HEK293T (cell line): ENCODE measurements around the gene SARM1.

Source experiments
- CTCF ChIA-PET: fragments of 350-600 bp; formaldehyde crosslinking; extraction: SDS; loops from one replicate; lab custom pipeline; 2021; ENCODE audit warnings: antibody characterized with exemption, inconsistent platforms; lab: Yijun Ruan, JAX
- POLR2A ChIA-PET: fragments of 350-600 bp; formaldehyde crosslinking; extraction: SDS; loops from one replicate; lab custom pipeline; 2020; ENCODE audit warnings: antibody characterized with exemption, inconsistent platforms; lab: Yijun Ruan, JAX
- DNase-seq: peaks from one replicate; pipeline ENCODE4 v3.0.0; 2012; ENCODE audit warnings: mixed read lengths; ENCODE audit errors: extremely low spot score
- ARNT ChIP-seq: fragments of 450-650 bp; IDR thresholded peaks from 2 replicates; pipeline ENCODE4 v1.6.1; 2017; ENCODE audit warnings: mild to moderate bottlenecking
- BHLHE40 ChIP-seq: fragments of 450-650 bp; IDR thresholded peaks from 2 replicates; pipeline ENCODE4 v1.6.1; 2016; ENCODE audit warnings: mild to moderate bottlenecking, moderate library complexity, borderline replicate concordance
- CTBP1 ChIP-seq: fragments of 450-650 bp; IDR thresholded peaks from 2 replicates; pipeline ENCODE4 v1.6.1; 2016; ENCODE audit warnings: borderline replicate concordance
- ELF4 ChIP-seq: fragments of 450-650 bp; IDR thresholded peaks from 2 replicates; pipeline ENCODE4 v1.6.1; 2017; ENCODE audit warnings: antibody characterized with exemption
- FOXA1 ChIP-seq: fragments of 450-650 bp; IDR thresholded peaks from 2 replicates; pipeline ENCODE4 v1.6.1; 2016; ENCODE audit warnings: mild to moderate bottlenecking
- FOXK2 ChIP-seq: fragments of 450-650 bp; IDR thresholded peaks from 2 replicates; pipeline ENCODE4 v1.6.1; 2016; ENCODE audit warnings: mild to moderate bottlenecking
- FOXM1 ChIP-seq: fragments of 450-650 bp; IDR thresholded peaks from 2 replicates; pipeline ENCODE4 v1.6.1; 2017; ENCODE audit warnings: mild to moderate bottlenecking, borderline replicate concordance
- HDGF ChIP-seq: fragments of 450-650 bp; IDR thresholded peaks from 2 replicates; pipeline ENCODE4 v1.6.1; 2017; ENCODE audit warnings: antibody characterized with exemption, borderline replicate concordance
- L3MBTL2 ChIP-seq: fragments of 450-650 bp; conservative IDR thresholded peaks from 2 replicates; pipeline ENCODE4 v1.6.1; 2016; ENCODE audit warnings: mild to moderate bottlenecking
- LEF1 ChIP-seq: fragments of 450-650 bp; IDR thresholded peaks from 2 replicates; pipeline ENCODE4 v1.6.1; 2017; ENCODE audit warnings: mild to moderate bottlenecking, borderline replicate concordance
- NFRKB ChIP-seq: fragments of 450-650 bp; IDR thresholded peaks from 2 replicates; pipeline ENCODE4 v1.6.1; 2016; ENCODE audit warnings: mild to moderate bottlenecking, moderate library complexity
- SP1 ChIP-seq: fragments of 450-650 bp; IDR thresholded peaks from 2 replicates; pipeline ENCODE4 v1.6.1; 2017
- SUZ12 ChIP-seq: fragments of 450-650 bp; IDR thresholded peaks from 2 replicates; pipeline ENCODE4 v1.6.1; 2016; ENCODE audit warnings: mild to moderate bottlenecking
- TARDBP ChIP-seq: fragments of 450-650 bp; IDR thresholded peaks from 2 replicates; pipeline ENCODE4 v1.6.1; 2016
- ZNF384 ChIP-seq: fragments of 450-650 bp; IDR thresholded peaks from 2 replicates; pipeline ENCODE4 v1.6.1; 2016
- TF ChIP-seq, protein P1 (sequence below): fragments of 450-650 bp; IDR thresholded peaks from 2 replicates; pipeline ENCODE4 v1.6.1; 2016

SARM1 gene

GRCh38 chr17:28346199-28346580 lies 25.3 kb upstream of the SARM1 start:
- ChIA-PET POLR2A (interaction anchor here (2.0 to 4.0 kb wide), 3 partner anchors 11 to 59 kb away, joined by 8 to 36 read pairs (median 18); partner anchors contain the start of genes IFT20, POLDIP2, SLC46A1 and TNFAIP1), CTCF (interaction anchor here (0.6 to 1.6 kb wide), 4 partner anchors 11 to 482 kb away, joined by 3 to 8 read pairs (median 3); partner anchors contain the start of genes IFT20 and TNFAIP1)
- no peak for TF ChIP-seq FOXK2
- DNase-seq: no peak

- no peak for DNase-seq
- ChIA-PET POLR2A (interaction anchor here (1.3 to 4.0 kb wide), 4 partner anchors 7 to 59 kb away, joined by 4 to 36 read pairs (median 13); partner anchors contain the start of genes IFT20, POLDIP2, SLC46A1 and TNFAIP1), CTCF (interaction anchor here (0.6 to 1.6 kb wide), 3 partner anchors 70 to 541 kb away, joined by 3 read pairs; no protein-coding TSS in a partner anchor)
- TF ChIP-seq, protein P1, sequence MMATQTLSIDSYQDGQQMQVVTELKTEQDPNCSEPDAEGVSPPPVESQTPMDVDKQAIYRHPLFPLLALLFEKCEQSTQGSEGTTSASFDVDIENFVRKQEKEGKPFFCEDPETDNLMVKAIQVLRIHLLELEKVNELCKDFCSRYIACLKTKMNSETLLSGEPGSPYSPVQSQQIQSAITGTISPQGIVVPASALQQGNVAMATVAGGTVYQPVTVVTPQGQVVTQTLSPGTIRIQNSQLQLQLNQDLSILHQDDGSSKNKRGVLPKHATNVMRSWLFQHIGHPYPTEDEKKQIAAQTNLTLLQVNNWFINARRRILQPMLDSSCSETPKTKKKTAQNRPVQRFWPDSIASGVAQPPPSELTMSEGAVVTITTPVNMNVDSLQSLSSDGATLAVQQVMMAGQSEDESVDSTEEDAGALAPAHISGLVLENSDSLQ: no peak
- no peak for TF ChIP-seq BHLHE40
- TF ChIP-seq LEF1: no peak
- TF ChIP-seq ELF4: no peak
- TF ChIP-seq SP1: no peak
- no peak for TF ChIP-seq NFRKB
- no peak for TF ChIP-seq TARDBP
- no peak for TF ChIP-seq HDGF
- TF ChIP-seq SUZ12: no peak
- no peak for TF ChIP-seq FOXK2
- no peak for TF ChIP-seq ZNF384
- no peak for TF ChIP-seq FOXA1
- TF ChIP-seq CTBP1: no peak
- no peak for TF ChIP-seq FOXM1
- no peak for TF ChIP-seq ARNT
- TF ChIP-seq L3MBTL2: no peak
Measured at GRCh38 chr17:28346746-28347246, 24.7 kb upstream of the SARM1 start.

- TF ChIP-seq CTBP1 (no peak), ZNF384 (no peak), L3MBTL2 (no peak), NFRKB (no peak), SUZ12 (no peak), ELF4 (no peak), FOXM1 (no peak), ARNT (no peak), FOXA1 (no peak), LEF1 (no peak), FOXK2 (no peak), HDGF (no peak), BHLHE40 (no peak)
- TF ChIP-seq, protein P1: no peak
- DNase-seq: no peak
- ChIA-PET POLR2A (interaction anchor here (1.3 to 4.0 kb wide), 3 partner anchors 8 to 12 kb away, joined by 4 to 36 read pairs (median 18); partner anchors contain the start of genes IFT20, POLDIP2 and TNFAIP1), CTCF (interaction anchor here (0.6 to 1.6 kb wide), 3 partner anchors 69 to 542 kb away, joined by 3 read pairs; no protein-coding TSS in a partner anchor)
Measured at GRCh38 chr17:28347261-28347891, 24.1 kb upstream of the SARM1 start.

DNA sequence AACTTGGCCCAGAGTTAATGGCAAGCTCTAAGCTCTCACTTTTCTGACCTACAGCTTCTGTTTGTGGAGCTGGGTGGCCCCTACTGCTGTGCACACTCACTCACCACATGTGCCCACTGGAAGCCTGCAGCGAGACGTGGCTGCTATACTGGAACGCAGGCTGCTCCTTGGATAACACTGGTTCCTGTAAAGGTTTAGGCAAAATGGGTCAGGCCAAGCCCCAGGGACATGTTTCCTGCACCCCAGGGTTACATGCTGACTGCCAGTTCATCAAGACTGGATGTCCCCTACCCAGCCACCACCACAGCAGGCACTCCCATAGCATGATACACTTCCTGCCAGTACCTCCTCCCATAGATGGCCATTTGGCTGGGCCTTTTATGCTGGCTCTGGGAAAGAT lies 22.5 kb upstream of the SARM1 start:
- TF ChIP-seq, protein P1: no peak
- TF ChIP-seq FOXK2 (no peak), FOXM1 (no peak), ARNT (no peak), BHLHE40 (no peak), NFRKB (no peak), ELF4 (no peak), SUZ12 (no peak), ZNF384 (no peak), TARDBP (no peak), L3MBTL2 (no peak), CTBP1 (no peak), FOXA1 (no peak), HDGF (no peak), SP1 (no peak)
- no peak for DNase-seq
- ChIA-PET POLR2A (interaction anchor here (4.0 kb wide), 1 partner anchor 8 kb away, joined by 36 read pairs; the partner anchor contains the start of gene POLDIP2), CTCF (no interaction called here)

GRCh38 chr17:28350271-28350670 lies 21.2 kb upstream of the SARM1 start:
- TF ChIP-seq NFRKB: no peak
- no peak for TF ChIP-seq ELF4
- no peak for TF ChIP-seq FOXA1
- DNase-seq: no peak
- ChIA-PET POLR2A (interaction anchor here (0.8 to 1.0 kb wide), 2 partner anchors 15 to 67 kb away, joined by 3 read pairs; partner anchors contain the start of genes IFT20 and TNFAIP1), CTCF (no interaction called here)
